Kidney (tissue), 14 donors: Measurements from ENCODE around the gene GTF2E1. TPM values are rescaled to one million over a fixed set of nuclear protein-coding genes. Genes with fewer than 3 reads are reported as not detected.
A peak's percentile ranks its signal among the peaks of the same experiment; 100 is the strongest.
"Not testable (repeated sequence)": the region's sequence is repeated elsewhere in the genome, so short reads cannot be mapped to it uniquely, and the experiment has no call there.

Experiments
- DNase-seq, 5 donors: peaks; one replicate each; pipeline ENCODE4 v3.0.0-alpha.2; 2013 to 2020
- FAIRE-seq: peaks from 2 replicates; lab custom pipeline; 2012; peaks lifted over from hg19 to GRCh38; lab: Jason Lieb, UNC
- H3K27ac ChIP-seq, 2 donors: one replicate each; pipeline ENCODE4 v1.7.0; 2013; ENCODE audit warnings: low read depth in 2 of 2, low read length in 2 of 2, inconsistent platforms in 1 of 2
- H3K27me3 ChIP-seq: one replicate; pipeline ENCODE4 v1.7.1; 2013; ENCODE audit warnings: low read length, inconsistent platforms; ENCODE audit not compliant: control insufficient read depth, insufficient read depth
- H3K36me3 ChIP-seq, 3 donors: one replicate each; pipeline versions ENCODE4 v1.7.0 to v1.7.1; 2013; ENCODE audit warnings: low read length in 3 of 3, control low read depth in 1 of 3, inconsistent platforms in 1 of 3; ENCODE audit not compliant: insufficient read depth in 3 of 3, control insufficient read depth in 2 of 3
- H3K4me1 ChIP-seq, 3 donors: one replicate each; pipeline versions ENCODE4 v1.7.0 to v1.7.1; 2013; ENCODE audit warnings: low read length in 3 of 3, inconsistent platforms in 1 of 3, low read depth in 1 of 3; ENCODE audit not compliant: control insufficient read depth in 2 of 3, insufficient read depth in 2 of 3
- H3K4me3 ChIP-seq, 3 donors: one replicate each; pipeline versions ENCODE4 v1.7.0 to v1.8.1; 2013; ENCODE audit warnings: low read length in 3 of 3, control low read depth in 1 of 3, inconsistent platforms in 1 of 3
- H3K9ac ChIP-seq, 3 donors: one replicate each; pipeline versions ENCODE4 v1.7.0 to v1.7.1; 2013; ENCODE audit warnings: low read length in 3 of 3, control low read depth in 1 of 3, inconsistent platforms in 1 of 3
- H3K9me3 ChIP-seq, 3 donors: one replicate each; pipeline versions ENCODE4 v1.7.0 to v1.7.1; 2013; ENCODE audit warnings: low read length in 3 of 3, control low read depth in 1 of 3, inconsistent platforms in 1 of 3; ENCODE audit not compliant: control insufficient read depth in 2 of 3, insufficient read depth in 1 of 3
- intact Hi-C: fragments of 100-400 bp; cut with DNase I; formaldehyde crosslinking; loops from one replicate; pipeline ENCODE4 v1.11.1; 2022
- polyA plus RNA-seq: library from polyadenylated mRNA; stranded (reverse); fragments of 350-450 nt; fragmentation: Illumina TruSeq; extraction: RNeasy Lipid Tissue Mini Kit (QIAGEN cat#74804); gene quantifications from one replicate; pipeline ENCODE4 v1.2.3, GENCODE V29; 2014; ENCODE audit warnings: low read depth, low replicate concordance; ENCODE audit not compliant: insufficient read depth
- total RNA-seq: library from RNA; stranded (reverse); fragmentation: NEBNext Ultra II Directional; extraction: Animal tissue kit (Norgen Biotek cat#: 25700); gene quantifications from one replicate; pipeline ENCODE4 v1.2.1, GENCODE V29; 2021
- TF ChIP-seq, protein P1 (sequence below): IDR thresholded peaks from 3 replicates; pipeline ENCODE4 v1.5.1; 2012; ENCODE audit warnings: mild to moderate bottlenecking, moderate library complexity, borderline replicate concordance; ENCODE audit not compliant: insufficient read depth; ENCODE audit errors: extremely low read depth
- donor health status: control.
- donor health status: control.
- donor health status: control.
- donor health status: control.
- donor health status: control.
- donor health status: DM: yes; HTN: yes; CAD: no.
- donor health status: Normal renal cell carcinoma (clear cell type).

Gene GTF2E1
- total and polyA plus RNA-seq, 2 donors from 2014 or later: 5.4 to 19.4 TPM

DNA sequence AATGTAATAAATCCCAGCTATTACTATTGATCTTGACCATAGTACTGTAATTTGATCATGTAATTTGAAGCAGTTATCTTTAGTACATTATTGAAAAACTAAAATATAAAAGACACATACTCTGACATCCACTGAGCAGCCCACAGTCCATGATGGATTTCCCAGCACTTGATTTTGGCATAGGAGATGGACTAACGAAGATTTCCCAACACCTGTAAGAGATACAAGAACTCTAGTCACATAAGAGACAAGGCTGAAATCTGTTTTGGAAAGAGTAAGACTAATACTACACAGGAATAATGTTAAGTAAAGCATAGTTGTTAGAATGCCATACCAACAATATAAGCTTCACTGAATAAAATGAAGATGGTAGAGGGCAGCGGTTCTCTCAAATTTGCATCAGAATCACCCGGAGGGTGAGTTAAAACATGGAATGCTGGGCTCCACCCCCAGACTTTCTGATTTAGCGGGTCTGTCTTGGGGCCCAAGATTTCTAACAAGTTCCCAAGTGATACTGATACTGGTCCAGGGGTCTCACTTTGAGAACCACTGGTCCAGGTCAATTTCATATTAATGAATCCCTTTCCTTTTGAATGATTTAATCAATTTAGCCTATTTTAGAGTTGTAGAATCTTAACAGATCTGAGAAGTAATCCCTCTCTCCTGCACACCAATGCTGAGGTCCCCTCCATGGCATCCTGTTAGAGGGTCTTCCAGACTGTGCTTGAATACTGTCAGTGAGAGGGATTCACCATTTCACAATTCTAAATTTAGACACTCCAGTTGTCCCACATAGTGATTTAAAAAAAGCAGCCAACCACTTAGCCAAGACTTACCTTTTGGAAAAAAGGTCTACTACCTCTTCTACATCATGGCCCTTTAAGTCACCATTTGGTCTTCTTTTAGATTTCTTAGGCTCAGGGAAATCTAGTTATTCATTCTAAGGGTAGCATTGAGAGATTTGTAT is 11.7 kb upstream of the GTF2E1 start:
- TF ChIP-seq, protein P1, sequence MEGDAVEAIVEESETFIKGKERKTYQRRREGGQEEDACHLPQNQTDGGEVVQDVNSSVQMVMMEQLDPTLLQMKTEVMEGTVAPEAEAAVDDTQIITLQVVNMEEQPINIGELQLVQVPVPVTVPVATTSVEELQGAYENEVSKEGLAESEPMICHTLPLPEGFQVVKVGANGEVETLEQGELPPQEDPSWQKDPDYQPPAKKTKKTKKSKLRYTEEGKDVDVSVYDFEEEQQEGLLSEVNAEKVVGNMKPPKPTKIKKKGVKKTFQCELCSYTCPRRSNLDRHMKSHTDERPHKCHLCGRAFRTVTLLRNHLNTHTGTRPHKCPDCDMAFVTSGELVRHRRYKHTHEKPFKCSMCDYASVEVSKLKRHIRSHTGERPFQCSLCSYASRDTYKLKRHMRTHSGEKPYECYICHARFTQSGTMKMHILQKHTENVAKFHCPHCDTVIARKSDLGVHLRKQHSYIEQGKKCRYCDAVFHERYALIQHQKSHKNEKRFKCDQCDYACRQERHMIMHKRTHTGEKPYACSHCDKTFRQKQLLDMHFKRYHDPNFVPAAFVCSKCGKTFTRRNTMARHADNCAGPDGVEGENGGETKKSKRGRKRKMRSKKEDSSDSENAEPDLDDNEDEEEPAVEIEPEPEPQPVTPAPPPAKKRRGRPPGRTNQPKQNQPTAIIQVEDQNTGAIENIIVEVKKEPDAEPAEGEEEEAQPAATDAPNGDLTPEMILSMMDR: no peak
- intact Hi-C loops: no loop called here
- no peak for DNase-seq
- Histone ChIP-seq H3K9me3 (no peaks in the 10 kb centered on the region), H3K27me3 (no peaks in the 10 kb centered on the region), H3K27ac (no peak overlapping the region), H3K9ac (no peak overlapping the region), H3K4me3 (no peak overlapping the region), H3K36me3 (no peaks in the 10 kb centered on the region), H3K4me1 (no peaks in the 10 kb centered on the region)
- FAIRE-seq: no peak

DNA sequence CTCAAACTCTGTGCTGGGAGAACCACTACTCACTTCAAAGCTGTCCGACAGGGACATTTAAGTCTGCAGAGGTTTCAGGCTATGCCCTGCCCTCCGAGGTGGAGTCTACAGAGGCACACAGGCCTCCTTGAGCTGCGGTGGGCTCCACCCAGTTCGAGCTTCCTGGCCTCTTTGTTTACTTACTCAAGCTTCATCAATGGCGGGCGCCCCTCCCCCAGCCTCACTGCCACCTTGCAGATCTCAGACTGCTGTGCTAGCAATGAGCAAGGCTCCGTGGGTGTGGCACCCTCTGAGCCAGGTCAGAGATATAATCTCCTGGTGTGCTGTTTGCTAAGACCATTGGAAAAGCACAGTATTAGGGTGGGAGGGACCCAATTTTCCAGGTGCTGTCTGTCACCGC is 4.5 kb upstream of the GTF2E1 start:
- FAIRE-seq, H3K27ac ChIP-seq, H3K27me3 ChIP-seq, H3K4me1 ChIP-seq, H3K4me3 ChIP-seq, H3K36me3 ChIP-seq, H3K9ac ChIP-seq, H3K9me3 ChIP-seq, DNase-seq, intact Hi-C loops: not testable (repeated sequence)

DNA sequence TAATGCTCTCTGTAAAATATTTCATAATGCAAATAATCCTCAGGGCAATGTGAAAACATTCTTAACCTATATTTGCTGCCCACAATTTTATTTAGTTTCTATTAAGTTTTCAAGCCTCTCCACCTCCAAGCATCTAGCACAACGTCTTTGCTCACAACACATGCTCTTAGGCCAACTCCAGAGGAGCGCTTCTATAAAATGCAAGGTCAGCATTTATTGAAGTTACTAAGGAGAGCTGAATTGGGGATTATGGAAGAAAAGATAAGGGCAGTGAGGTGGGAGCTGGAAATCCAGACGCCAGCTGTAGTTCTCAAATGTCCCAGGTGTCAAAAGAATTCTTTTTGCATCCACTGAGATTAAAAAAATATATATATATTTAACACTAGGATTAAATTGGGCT is 1.2 kb upstream of the GTF2E1 start:
- TF ChIP-seq, protein P1: no peak
- Histone ChIP-seq H3K9me3 (no peaks in the 10 kb centered on the region), H3K9ac (no peak overlapping the region), H3K36me3 (no peaks in the 10 kb centered on the region), H3K27ac (no peak overlapping the region), H3K4me3 (peak overlapping the region in 2 of 3 donors; percentile 88 to 96), H3K27me3 (no peaks in the 10 kb centered on the region), H3K4me1 (peaks cover 0 to 6% (median 5%) of the 10 kb centered on the region in 3 donors)
- DNase-seq (no peak), FAIRE-seq (no peak)
- intact Hi-C loops: no loop called here

DNA sequence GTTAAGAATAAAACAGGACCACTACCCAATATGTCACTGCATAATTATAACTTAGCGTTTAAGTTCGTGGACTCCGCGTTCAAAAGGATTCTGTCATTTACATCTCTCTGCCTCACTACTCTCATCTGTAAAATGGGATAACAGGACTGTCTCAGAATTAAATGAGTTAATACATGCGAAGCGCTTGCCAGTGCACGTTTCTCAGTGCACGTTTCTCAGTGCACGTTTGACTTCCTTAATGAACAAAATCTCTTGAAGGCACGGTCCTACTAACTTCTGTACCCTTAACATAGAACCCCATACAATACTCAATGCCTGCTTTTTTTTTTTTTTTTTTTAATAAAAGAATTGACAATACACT is 727 bp upstream of the GTF2E1 start:
- TF ChIP-seq, protein P1: no peak
- H3K27ac ChIP-seq: peak overlapping the region; percentile 97
- no peak for FAIRE-seq
- no peak for DNase-seq
- peak overlapping the region; percentile 38 to 94 (median 87) for H3K9ac ChIP-seq
- intact Hi-C loops: no loop called here
- H3K36me3 ChIP-seq: no peaks in the 10 kb centered on the region
- H3K4me3 ChIP-seq: peak overlapping the region; percentile 88 to 96 (median 96)
- H3K27me3 ChIP-seq: no peaks in the 10 kb centered on the region
- H3K9me3 ChIP-seq: no peaks in the 10 kb centered on the region
- H3K4me1 ChIP-seq: peaks cover 0 to 6% (median 5%) of the 10 kb centered on the region in 3 donors
